OCI-LY1 (cell line): ENCODE data around the gene ITSN2.

Source experiments
- H2AFZ ChIP-seq: fragments of 200-600 bp; sonication (generic), shearing (Covaris generic); 2 replicates; pipeline ENCODE4 v1.6.0; 2014; ENCODE audit warnings: antibody characterized with exemption, mild to moderate bottlenecking, low read length
- H3F3A ChIP-seq: fragments of 200-600 bp; sonication (generic), shearing (Covaris generic); 2 replicates; pipeline ENCODE4 v1.6.0; 2014; ENCODE audit warnings: mild to moderate bottlenecking, antibody characterized with exemption, low read length, moderate library complexity; ENCODE audit not compliant: insufficient read depth
- H3K27ac ChIP-seq: fragments of 200-600 bp; sonication (generic); 2 replicates; pipeline ENCODE4 v1.5.1; 2014; ENCODE audit warnings: low read length, mixed run types, mild to moderate bottlenecking, low read depth; ENCODE audit not compliant: poor library complexity, severe bottlenecking
- H3K27me3 ChIP-seq: fragments of 200-600 bp; sonication (generic); 2 replicates; pipeline ENCODE4 v1.6.0; 2014; ENCODE audit warnings: antibody characterized with exemption, mild to moderate bottlenecking, low read length, moderate library complexity; ENCODE audit not compliant: insufficient read depth
- H3K36me3 ChIP-seq: fragments of 200-600 bp; sonication (generic); 2 replicates; pipeline ENCODE4 v1.6.1; 2014; ENCODE audit warnings: mild to moderate bottlenecking, antibody characterized with exemption, low read length, moderate library complexity, mixed read lengths; ENCODE audit not compliant: insufficient read depth
- H3K4me1 ChIP-seq: fragments of 200-600 bp; sonication (generic); 2 replicates; pipeline ENCODE4 v1.5.1; 2014; ENCODE audit warnings: mild to moderate bottlenecking, low read length, moderate library complexity; ENCODE audit not compliant: insufficient read depth, severe bottlenecking
- H3K4me2 ChIP-seq: fragments of 200-600 bp; sonication (generic), shearing (Covaris generic); 2 replicates; pipeline ENCODE4 v1.6.1; 2014; ENCODE audit warnings: low read length
- H3K4me3 ChIP-seq: fragments of 200-600 bp; sonication (generic); 2 replicates; pipeline ENCODE4 v1.5.1; 2014; ENCODE audit warnings: low read length, low read depth, mild to moderate bottlenecking, mixed read lengths; ENCODE audit not compliant: poor library complexity, severe bottlenecking
- H3K79me2 ChIP-seq: fragments of 200-600 bp; shearing (Covaris generic); 2 replicates; pipeline ENCODE4 v1.6.1; 2016; ENCODE audit warnings: mixed run types, low read length, mixed read lengths; ENCODE audit not compliant: insufficient read depth
- H3K9ac ChIP-seq: fragments of 200-600 bp; sonication (generic), shearing (Covaris generic); 2 replicates; pipeline ENCODE4 v1.6.1; 2014; ENCODE audit warnings: mild to moderate bottlenecking, low read length, mixed read lengths
- H3K9me2 ChIP-seq: fragments of 200-600 bp; sonication (generic), shearing (Covaris generic); 2 replicates; pipeline ENCODE4 v1.6.1; 2014; ENCODE audit warnings: low read depth, mild to moderate bottlenecking, low read length, mixed read lengths
- H3K9me3 ChIP-seq: fragments of 200-600 bp; shearing (Covaris generic); 2 replicates; pipeline ENCODE4 v1.6.1; 2014; ENCODE audit warnings: low read length, mixed read lengths
- H4K20me1 ChIP-seq: fragments of 200-600 bp; sonication (generic), shearing (Covaris generic); 2 replicates; pipeline ENCODE4 v1.6.0; 2016; ENCODE audit warnings: mild to moderate bottlenecking, low read length; ENCODE audit not compliant: insufficient read depth
- CTCF ChIP-seq: fragments of 200-600 bp; sonication (generic), shearing (Covaris generic); IDR thresholded peaks from 2 replicates; pipeline ENCODE4 v1.5.1; 2017; ENCODE audit warnings: mild to moderate bottlenecking, antibody characterized with exemption, low read length, moderate library complexity, mixed read lengths
- EZH2 ChIP-seq: fragments of 200-600 bp; sonication (generic), shearing (Covaris generic); IDR thresholded peaks from 2 replicates; pipeline ENCODE4 v1.8.0; 2017; ENCODE audit warnings: borderline replicate concordance, mixed run types, mild to moderate bottlenecking, antibody characterized with exemption, low read length, moderate library complexity, mixed read lengths

The ITSN2 gene

GRCh38 chr2:24191848-24192247 is 168.5 kb downstream of the ITSN2 start:
- TF ChIP-seq EZH2 (no peak), CTCF (no peak)
- no peaks in the 10 kb centered on the region for H3K4me1 ChIP-seq
- H3K36me3 ChIP-seq = no peaks in the 10 kb centered on the region
- no peak overlapping the region for H3K4me2 ChIP-seq
- no peaks in the 10 kb centered on the region for H3K79me2 ChIP-seq
- no peak overlapping the region for H3K27ac ChIP-seq
- H3K9ac ChIP-seq = no peak overlapping the region
- no peak overlapping the region for H2AFZ ChIP-seq
- no peaks in the 10 kb centered on the region for H4K20me1 ChIP-seq
- H3K4me3 ChIP-seq = no peak overlapping the region
- no peaks in the 10 kb centered on the region for H3K9me3 ChIP-seq
- no peaks in the 10 kb centered on the region for H3F3A ChIP-seq
- no peaks in the 10 kb centered on the region for H3K9me2 ChIP-seq
- peaks cover 5% of the 10 kb centered on the region; the same call in 1 of the 2 replicates for H3K27me3 ChIP-seq

- H2AFZ ChIP-seq = no peak overlapping the region
- TF ChIP-seq EZH2 = no peak
- no peak overlapping the region for H3K27ac ChIP-seq
- H3K9me2 ChIP-seq = no peaks in the 10 kb centered on the region
- H3K9me3 ChIP-seq = no peaks in the 10 kb centered on the region
- no peaks in the 10 kb centered on the region for H3F3A ChIP-seq
- H3K27me3 ChIP-seq = peaks cover 5% of the 10 kb centered on the region; the same call in 1 of the 2 replicates
- no peaks in the 10 kb centered on the region for H3K79me2 ChIP-seq
- no peak overlapping the region for H3K9ac ChIP-seq
- H3K4me3 ChIP-seq = no peak overlapping the region
- H3K4me1 ChIP-seq = no peaks in the 10 kb centered on the region
- no peaks in the 10 kb centered on the region for H4K20me1 ChIP-seq
- H3K4me2 ChIP-seq = no peak overlapping the region
- H3K36me3 ChIP-seq = no peaks in the 10 kb centered on the region
Measured at GRCh38 chr2:24191156-24191555, 169.2 kb downstream of the ITSN2 start.

GRCh38 chr2:24190503-24190902 is 169.8 kb downstream of the ITSN2 start:
- Histone ChIP-seq H3K9me2 (no peaks in the 10 kb centered on the region), H3K79me2 (no peaks in the 10 kb centered on the region), H3K4me2 (no peak overlapping the region), H3K4me3 (no peak overlapping the region), H3K36me3 (no peaks in the 10 kb centered on the region), H3F3A (no peaks in the 10 kb centered on the region), H3K9ac (no peak overlapping the region), H3K4me1 (no peaks in the 10 kb centered on the region), H3K27ac (no peak overlapping the region), H2AFZ (no peak overlapping the region), H3K27me3 (peaks cover 5% of the 10 kb centered on the region; the same call in 1 of the 2 replicates), H4K20me1 (no peaks in the 10 kb centered on the region), H3K9me3 (no peaks in the 10 kb centered on the region)
- TF ChIP-seq CTCF (no peak), EZH2 (no peak)

GRCh38 chr2:24189551-24189950 is 170.8 kb downstream of the ITSN2 start:
- no peaks in the 10 kb centered on the region for H3K4me1 ChIP-seq
- H3K4me2 ChIP-seq = no peak overlapping the region
- H3K9ac ChIP-seq = no peak overlapping the region
- H3K4me3 ChIP-seq = no peak overlapping the region
- H4K20me1 ChIP-seq = no peaks in the 10 kb centered on the region
- no peaks in the 10 kb centered on the region for H3K79me2 ChIP-seq
- no peaks in the 10 kb centered on the region for H3K36me3 ChIP-seq
- H3F3A ChIP-seq = no peaks in the 10 kb centered on the region
- TF ChIP-seq CTCF = no peak
- no peak for TF ChIP-seq EZH2
- H3K27me3 ChIP-seq = peaks cover 5% of the 10 kb centered on the region; the same call in 1 of the 2 replicates
- no peak overlapping the region for H3K27ac ChIP-seq
- no peaks in the 10 kb centered on the region for H3K9me2 ChIP-seq
- H2AFZ ChIP-seq = no peak overlapping the region
- H3K9me3 ChIP-seq = no peaks in the 10 kb centered on the region
